Neutrophil (primary cell): ENCODE data around the gene CORO7.

Experiments
- H3K27ac ChIP-seq: fragments of 200-600 bp; sonication (generic); 2 replicates; pipeline ENCODE4 v1.5.1; 2016; ENCODE audit warnings: mild to moderate bottlenecking, moderate library complexity
- H3K27me3 ChIP-seq: fragments of 200-600 bp; sonication (generic); 2 replicates; pipeline ENCODE4 v1.6.0; 2016; ENCODE audit warnings: mild to moderate bottlenecking
- H3K36me3 ChIP-seq: fragments of 200-600 bp; sonication (generic); 2 replicates; pipeline ENCODE4 v1.5.1; 2017
- H3K4me1 ChIP-seq, 2 experiments: fragments of 200-600 bp in 1 of 2; sonication (generic) in 1 of 2; 1 replicate in 1 of 2; 2 replicates in 1 of 2; pipeline versions ENCODE4 v1.5.1 to v1.6.1; 2013 to 2016; ENCODE audit warnings: low read depth in 1 of 2, low read length in 1 of 2, mild to moderate bottlenecking in 1 of 2, moderate library complexity in 1 of 2; ENCODE audit not compliant: control insufficient read depth in 1 of 2, insufficient read depth in 1 of 2
- H3K4me3 ChIP-seq, 2 experiments: fragments of 200-600 bp in 1 of 2; sonication (generic) in 1 of 2; 1 replicate in 1 of 2; 2 replicates in 1 of 2; pipeline ENCODE4 v1.5.1; 2013 to 2016; ENCODE audit warnings: low read depth in 1 of 2, low read length in 1 of 2, mild to moderate bottlenecking in 1 of 2, moderate library complexity in 1 of 2
- H3K9me3 ChIP-seq: fragments of 200-600 bp; sonication (generic); 2 replicates; pipeline ENCODE4 v1.5.1; 2016
- TF ChIP-seq, protein P1 (sequence below): fragments of 200-600 bp; sonication (generic); IDR thresholded peaks from 2 replicates; pipeline ENCODE4 v1.5.1; 2016; ENCODE audit warnings: antibody characterized with exemption

CORO7 gene

DNA sequence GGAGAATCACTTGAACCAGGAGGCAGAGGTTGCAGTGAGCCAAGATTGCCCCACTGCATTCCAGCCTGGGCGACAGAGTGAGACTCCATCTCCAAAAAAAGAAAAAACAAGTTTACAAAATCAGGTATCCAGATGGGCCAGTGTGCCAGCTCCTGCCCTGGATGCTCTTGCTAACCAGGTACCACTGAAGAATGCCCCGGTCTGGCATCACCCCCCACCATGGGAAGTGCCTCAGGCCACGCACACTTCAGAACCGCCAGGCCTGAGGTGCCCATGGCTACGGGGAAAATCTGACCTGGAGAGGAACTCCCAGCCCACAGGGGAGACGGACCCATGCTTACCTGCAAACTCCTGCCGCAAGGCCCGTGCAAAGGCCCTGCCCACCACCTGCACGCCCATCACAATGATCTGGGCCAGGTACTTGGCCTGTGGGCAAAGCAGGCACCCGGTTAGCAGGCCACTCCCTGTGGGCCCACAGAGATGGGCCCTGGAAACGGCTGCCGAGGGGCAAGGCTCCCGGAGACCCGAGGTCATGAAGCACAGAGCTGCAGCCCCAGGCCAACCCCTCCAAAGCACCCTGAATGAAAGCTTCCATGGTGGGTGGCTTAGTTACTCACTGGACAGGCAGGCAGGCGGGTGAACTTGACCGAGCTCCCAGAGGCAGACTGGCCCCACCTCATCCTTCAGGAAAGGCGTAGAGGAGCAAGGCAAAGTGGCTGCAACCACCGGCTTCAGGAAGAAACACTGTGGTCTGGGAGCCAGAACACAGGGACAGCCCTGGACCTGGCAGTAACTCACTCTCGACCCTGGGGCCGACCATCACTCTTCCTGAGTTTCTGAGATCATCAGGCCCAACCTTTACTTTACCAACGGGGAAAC, 73.3 kb downstream of the CORO7 start:
- Histone ChIP-seq H3K9me3 (no peaks in the 10 kb centered on the region), H3K27me3 (no peaks in the 10 kb centered on the region), H3K4me3 (no peak overlapping the region), H3K36me3 (peaks cover 39% of the 10 kb centered on the region), H3K27ac (no peak overlapping the region), H3K4me1 (peaks cover 35 to 40% of the 10 kb centered on the region in 2 experiments)
- TF ChIP-seq, protein P1, sequence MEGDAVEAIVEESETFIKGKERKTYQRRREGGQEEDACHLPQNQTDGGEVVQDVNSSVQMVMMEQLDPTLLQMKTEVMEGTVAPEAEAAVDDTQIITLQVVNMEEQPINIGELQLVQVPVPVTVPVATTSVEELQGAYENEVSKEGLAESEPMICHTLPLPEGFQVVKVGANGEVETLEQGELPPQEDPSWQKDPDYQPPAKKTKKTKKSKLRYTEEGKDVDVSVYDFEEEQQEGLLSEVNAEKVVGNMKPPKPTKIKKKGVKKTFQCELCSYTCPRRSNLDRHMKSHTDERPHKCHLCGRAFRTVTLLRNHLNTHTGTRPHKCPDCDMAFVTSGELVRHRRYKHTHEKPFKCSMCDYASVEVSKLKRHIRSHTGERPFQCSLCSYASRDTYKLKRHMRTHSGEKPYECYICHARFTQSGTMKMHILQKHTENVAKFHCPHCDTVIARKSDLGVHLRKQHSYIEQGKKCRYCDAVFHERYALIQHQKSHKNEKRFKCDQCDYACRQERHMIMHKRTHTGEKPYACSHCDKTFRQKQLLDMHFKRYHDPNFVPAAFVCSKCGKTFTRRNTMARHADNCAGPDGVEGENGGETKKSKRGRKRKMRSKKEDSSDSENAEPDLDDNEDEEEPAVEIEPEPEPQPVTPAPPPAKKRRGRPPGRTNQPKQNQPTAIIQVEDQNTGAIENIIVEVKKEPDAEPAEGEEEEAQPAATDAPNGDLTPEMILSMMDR = no peak

DNA sequence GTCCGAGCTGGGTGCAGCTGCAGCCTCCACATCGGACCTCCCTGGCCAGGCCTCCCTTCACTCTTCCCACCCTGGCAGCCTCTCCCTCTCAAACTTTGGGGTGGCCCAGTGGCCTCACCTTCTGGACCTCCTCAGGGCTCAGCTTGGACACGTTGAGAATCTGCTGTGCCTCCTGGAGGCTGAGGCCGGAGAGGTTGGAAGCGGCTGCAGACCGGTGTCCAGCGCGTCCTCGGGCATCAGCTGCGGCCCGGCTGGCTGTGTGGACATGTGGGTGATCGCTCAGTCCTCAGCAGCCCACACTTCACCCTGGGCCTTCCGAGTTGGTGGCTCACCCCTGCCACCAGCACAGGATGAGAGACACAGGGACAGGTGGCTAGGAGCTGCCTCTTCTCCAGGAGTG, 75.1 kb downstream of the CORO7 start:
- Histone ChIP-seq H3K9me3 (no peaks in the 10 kb centered on the region), H3K27ac (no peak overlapping the region), H3K27me3 (no peaks in the 10 kb centered on the region), H3K4me3 (no peak overlapping the region), H3K4me1 (peaks cover 16 to 22% of the 10 kb centered on the region in 2 experiments), H3K36me3 (peaks cover 42% of the 10 kb centered on the region)
- TF ChIP-seq, protein P1 = no peak

DNA sequence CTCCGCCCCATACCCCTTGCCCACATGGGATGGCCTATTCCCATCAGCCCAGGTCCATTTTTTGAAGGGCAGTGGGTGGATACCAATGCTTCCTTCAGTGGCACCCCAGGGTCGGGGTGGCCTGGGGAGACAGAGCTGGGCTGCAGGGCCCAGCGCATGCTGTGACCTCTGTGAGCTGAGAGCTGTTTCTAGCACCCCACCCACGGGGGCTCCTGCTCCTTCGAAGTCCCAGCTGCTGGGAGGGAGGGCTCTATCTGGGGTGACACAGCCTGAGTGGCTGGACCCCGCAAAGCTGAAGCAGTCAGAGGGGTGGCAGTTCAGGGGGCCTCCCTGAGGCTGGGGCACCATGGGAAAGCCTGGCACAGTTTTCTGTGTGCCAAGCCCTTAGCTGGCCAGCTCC, 76.0 kb downstream of the CORO7 start:
- Histone ChIP-seq H3K27ac (no peak overlapping the region), H3K9me3 (no peaks in the 10 kb centered on the region)
- TF ChIP-seq, protein P1 = no peak

DNA sequence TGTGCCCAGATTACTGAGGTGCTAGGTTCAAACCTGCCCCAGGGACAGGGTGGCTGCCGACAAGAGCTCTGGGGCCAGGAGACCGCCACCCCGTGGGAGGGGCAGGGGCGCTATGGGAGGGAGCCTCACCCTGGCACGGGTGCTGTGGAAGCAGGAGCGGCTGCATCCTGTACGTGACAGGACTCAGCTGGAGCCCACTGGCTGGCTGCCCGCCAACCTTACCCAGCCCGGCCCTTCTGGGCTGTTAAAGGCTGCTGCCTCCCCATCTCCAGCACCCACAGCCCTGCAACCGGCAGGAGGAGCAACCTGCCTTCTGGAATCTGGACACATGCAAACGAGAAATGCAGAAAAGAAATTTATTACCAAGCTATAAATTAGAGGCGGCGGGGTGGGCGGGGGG, 76.5 kb downstream of the CORO7 start:
- no peaks in the 10 kb centered on the region for H3K27me3 ChIP-seq
- H3K9me3 ChIP-seq = no peaks in the 10 kb centered on the region
- no peak overlapping the region for H3K4me3 ChIP-seq
- peaks cover 42% of the 10 kb centered on the region for H3K36me3 ChIP-seq
- TF ChIP-seq, protein P1 = no peak
- peaks cover 3 to 8% of the 10 kb centered on the region in 2 experiments for H3K4me1 ChIP-seq
- H3K27ac ChIP-seq = no peak overlapping the region

More for the DNA sequence above, 76.0 kb downstream of the CORO7 start:
- H3K27me3 ChIP-seq = no peaks in the 10 kb centered on the region
- peaks cover 8 to 14% of the 10 kb centered on the region in 2 experiments for H3K4me1 ChIP-seq
- H3K4me3 ChIP-seq = no peak overlapping the region
- H3K36me3 ChIP-seq = peaks cover 42% of the 10 kb centered on the region

DNA sequence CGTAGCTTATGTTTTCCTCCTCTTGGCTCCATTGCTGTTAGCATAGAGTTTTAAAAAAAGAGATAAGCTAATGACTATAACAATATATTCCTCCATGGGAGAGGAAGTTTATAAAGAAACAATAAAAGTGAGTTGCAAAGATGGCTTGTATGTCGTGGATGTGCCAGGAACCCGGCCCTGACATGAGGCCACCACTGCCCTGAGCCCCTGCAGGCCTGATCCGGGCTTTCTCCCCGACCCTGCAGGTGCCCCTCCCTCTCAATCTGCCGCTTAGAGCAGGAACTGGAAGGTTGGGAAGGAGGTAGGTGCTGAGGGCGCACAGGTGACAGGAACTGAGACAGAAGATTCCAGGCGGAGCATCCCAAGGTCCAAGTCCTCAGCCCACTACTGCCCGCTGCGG, 76.9 kb downstream of the CORO7 start:
- Histone ChIP-seq H3K4me1 (peaks cover 0 to 4% of the 10 kb centered on the region in 2 experiments), H3K27ac (no peak overlapping the region), H3K36me3 (peaks cover 42% of the 10 kb centered on the region), H3K27me3 (no peaks in the 10 kb centered on the region), H3K9me3 (no peaks in the 10 kb centered on the region), H3K4me3 (no peak overlapping the region)
- TF ChIP-seq, protein P1 = no peak
